Bronchial epithelial cell (primary cell): ENCODE data around the gene CFAP221. TPM values are rescaled to one million over a fixed set of nuclear protein-coding genes. Genes with fewer than 3 reads are reported as not detected.

ENCODE experiments used
- DNase-seq: peaks from one replicate; pipeline ENCODE4 v3.0.0-alpha.2; 2010; ENCODE audit warnings: low read depth
- FAIRE-seq: peaks from 2 replicates; lab custom pipeline; 2011; peaks lifted over from hg19 to GRCh38; lab: Jason Lieb, UNC
- H3K27me3 ChIP-seq: 2 replicates; pipeline ENCODE4 v1.5.1; 2011; ENCODE audit warnings: low read length; ENCODE audit not compliant: control insufficient read depth, insufficient read depth
- H3K36me3 ChIP-seq: 2 replicates; pipeline ENCODE4 v1.5.1; 2011; ENCODE audit warnings: low read length; ENCODE audit not compliant: control insufficient read depth, insufficient read depth
- H3K4me3 ChIP-seq: 2 replicates; pipeline ENCODE4 v1.5.1; 2011; ENCODE audit warnings: mild to moderate bottlenecking, low read depth, low read length, control low read depth
- CTCF ChIP-seq: IDR thresholded peaks from 2 replicates; pipeline ENCODE4 v1.5.1; 2011; ENCODE audit warnings: mild to moderate bottlenecking, moderate library complexity, low read length, control low read depth, inconsistent platforms; ENCODE audit not compliant: insufficient read depth, severe bottlenecking
- total RNA-seq: library from RNA; depleted of rRNA; stranded (reverse); fragments of >200 nt; gene quantifications from 2 replicates; pipeline ENCODE4 v1.2.1, GENCODE V29; 2014

Gene CFAP221
- total RNA-seq, 1 donor from 2014 or later = 0.26 TPM

- Histone ChIP-seq H3K4me3 (no peak overlapping the region), H3K36me3 (no peaks in the 10 kb centered on the region), H3K27me3 (no peaks in the 10 kb centered on the region)
- peak; percentile 68 for DNase-seq
- peak; percentile 96 for TF ChIP-seq CTCF
- no peak for FAIRE-seq
Measured at GRCh38 chr2:119641562-119642258, 97.5 kb downstream of the CFAP221 start.

GRCh38 chr2:119644186-119644585 lies 99.9 kb downstream of the CFAP221 start:
- DNase-seq = no peak
- no peak for TF ChIP-seq CTCF
- H3K36me3 ChIP-seq = no peaks in the 10 kb centered on the region
- FAIRE-seq = no peak
- H3K27me3 ChIP-seq = no peaks in the 10 kb centered on the region
- no peak overlapping the region for H3K4me3 ChIP-seq

- DNase-seq (peak; percentile 20), FAIRE-seq (no peak)
- Histone ChIP-seq H3K4me3 (no peak overlapping the region), H3K27me3 (no peaks in the 10 kb centered on the region), H3K36me3 (no peaks in the 10 kb centered on the region)
- no peak for TF ChIP-seq CTCF
Measured at GRCh38 chr2:119645173-119645855, 101.1 kb downstream of the CFAP221 start.

- no peak overlapping the region for H3K4me3 ChIP-seq
- no peaks in the 10 kb centered on the region for H3K27me3 ChIP-seq
- DNase-seq = no peak
- TF ChIP-seq CTCF = no peak
- no peak for FAIRE-seq
- H3K36me3 ChIP-seq = no peaks in the 10 kb centered on the region
Measured at GRCh38 chr2:119646149-119646548, 101.9 kb downstream of the CFAP221 start.

GRCh38 chr2:119647440-119648169 lies 103.4 kb downstream of the CFAP221 start:
- no peak for TF ChIP-seq CTCF
- no peaks in the 10 kb centered on the region for H3K36me3 ChIP-seq
- DNase-seq (peak; percentile 78), FAIRE-seq (no peak)
- no peak overlapping the region for H3K4me3 ChIP-seq
- H3K27me3 ChIP-seq = no peaks in the 10 kb centered on the region
